ENCODE results near the gene NOL4L. TPM values are rescaled to one million over a fixed set of nuclear protein-coding genes. Genes with fewer than 3 reads are reported as not detected.

Gene NOL4L
- polyA plus RNA-seq, 2 of the 4 experiments (the other 2 are of a cell fraction): 9.5 to 11.8 TPM

- TF ChIP-seq PBX3 (IDR thresholded peaks at IDR 0.05) (no peak), FOSB (CRISPR knock-in tag; IDR thresholded peaks at IDR 0.05) (no peak)
These were observed 24.9 kb upstream of the NOL4L start (continued) for GRCh38 chr20:32609993-32610392.

GRCh38 chr20:32609111-32609773 lies 24.1 kb upstream of the NOL4L start:
- H3K4me1 ChIP-seq: no peaks in the 10 kb centered on the region
- no peak overlapping the region for H3K27ac ChIP-seq
- CTCF ChIA-PET: interaction anchor here (0.8 to 1.2 kb wide), 4 partner anchors 32 to 87 kb away, joined by 3 to 4 read pairs (median 3); no protein-coding TSS in a partner anchor
- H3K9me3 ChIP-seq: no peaks in the 10 kb centered on the region
- no peak overlapping the region for H3K4me2 ChIP-seq
- no peak for DNase-seq (ENCODE audit: low read depth in 1 of 2, low spot score in 1 of 2)
- H3K4me3 ChIP-seq: no peak overlapping the region
- POLR2A ChIA-PET: no interaction called here
- WGBS (ENCODE audit: missing lambda C conversion rate): 71% methylated on average over 14 of the region's 14 CpGs
- FAIRE-seq: no peak
- no peak for TF ChIP-seq POLR2A (IDR thresholded peaks at IDR 0.05; ENCODE audit: low read length)
- no peak for TF ChIP-seq MAZ (IDR thresholded peaks at IDR 0.05; ENCODE audit: borderline replicate concordance, low read depth, low read length)
- TF ChIP-seq, protein P1, sequence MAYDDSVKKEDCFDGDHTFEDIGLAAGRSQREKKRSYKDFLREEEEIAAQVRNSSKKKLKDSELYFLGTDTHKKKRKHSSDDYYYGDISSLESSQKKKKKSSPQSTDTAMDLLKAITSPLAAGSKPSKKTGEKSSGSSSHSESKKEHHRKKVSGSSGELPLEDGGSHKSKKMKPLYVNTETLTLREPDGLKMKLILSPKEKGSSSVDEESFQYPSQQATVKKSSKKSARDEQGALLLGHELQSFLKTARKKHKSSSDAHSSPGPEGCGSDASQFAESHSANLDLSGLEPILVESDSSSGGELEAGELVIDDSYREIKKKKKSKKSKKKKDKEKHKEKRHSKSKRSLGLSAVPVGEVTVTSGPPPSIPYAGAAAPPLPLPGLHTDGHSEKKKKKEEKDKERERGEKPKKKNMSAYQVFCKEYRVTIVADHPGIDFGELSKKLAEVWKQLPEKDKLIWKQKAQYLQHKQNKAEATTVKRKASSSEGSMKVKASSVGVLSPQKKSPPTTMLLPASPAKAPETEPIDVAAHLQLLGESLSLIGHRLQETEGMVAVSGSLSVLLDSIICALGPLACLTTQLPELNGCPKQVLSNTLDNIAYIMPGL (CRISPR knock-in tag; IDR thresholded peaks at IDR 0.05; ENCODE audit: borderline replicate concordance): no peak
- no peak for ATAC-seq

GRCh38 chr20:32608664-32609015 lies 23.5 kb upstream of the NOL4L start:
- Histone ChIP-seq H3K9me3 (no peaks in the 10 kb centered on the region), H3K4me2 (no peak overlapping the region), H3K4me1 (no peaks in the 10 kb centered on the region), H3K27ac (no peak overlapping the region), H3K4me3 (no peak overlapping the region)
- WGBS (ENCODE audit: missing lambda C conversion rate): 48% methylated on average over 5 of the region's 5 CpGs
- FAIRE-seq: no peak
- TF ChIP-seq MYC (IDR thresholded peaks at IDR 0.05; ENCODE audit: borderline replicate concordance, low read length): no peak
- TF ChIP-seq CTCF (IDR thresholded peaks at IDR 0.05): no peak
- TF ChIP-seq TFCP2L1 (CRISPR knock-in tag; IDR thresholded peaks at IDR 0.05): no peak
- no peak for TF ChIP-seq POLR2AphosphoS2 (conservative IDR thresholded peaks at IDR 0.05; ENCODE audit: low read length)
- no peak for TF ChIP-seq USF2 (IDR thresholded peaks at IDR 0.05)
- no peak for TF ChIP-seq MAFK (IDR thresholded peaks at IDR 0.05; ENCODE audit: partially characterized antibody)
- no peak for TF ChIP-seq HOXB5 (CRISPR knock-in tag; IDR thresholded peaks at IDR 0.05)
- no peak for TF ChIP-seq ZNF302 (CRISPR knock-in tag; IDR thresholded peaks at IDR 0.05)
- no peak for TF ChIP-seq HEYL (CRISPR knock-in tag; IDR thresholded peaks at IDR 0.05)
- TF ChIP-seq, protein P1 (CRISPR knock-in tag; IDR thresholded peaks at IDR 0.05; ENCODE audit: borderline replicate concordance): no peak
- no peak for TF ChIP-seq RCOR1 (IDR thresholded peaks at IDR 0.05; ENCODE audit: low read depth, low read length)
- no peak for TF ChIP-seq RAD21 (conservative IDR thresholded peaks at IDR 0.05 in 1 of 2, IDR thresholded peaks at IDR 0.05 in 1 of 2)
- no peak for TF ChIP-seq CBX8 (IDR thresholded peaks at IDR 0.05)
- no peak for TF ChIP-seq PHF8 (IDR thresholded peaks at IDR 0.05; ENCODE audit: borderline replicate concordance, low read depth)
- TF ChIP-seq CHD2 (IDR thresholded peaks at IDR 0.05; ENCODE audit: low read length, partially characterized antibody): no peak
- no peak for TF ChIP-seq EHMT2 (IDR thresholded peaks at IDR 0.05; ENCODE audit: low read depth)
- TF ChIP-seq FOXS1 (CRISPR knock-in tag; IDR thresholded peaks at IDR 0.05): no peak
- TF ChIP-seq EP300 (IDR thresholded peaks at IDR 0.05): no peak
- no peak for TF ChIP-seq KDM1A (IDR thresholded peaks at IDR 0.05; ENCODE audit: low read depth)
- ChIA-PET POLR2A (no interaction called here), CTCF (interaction anchor here (0.8 to 1.2 kb wide), 4 partner anchors 31 to 87 kb away, joined by 3 to 4 read pairs (median 3); no protein-coding TSS in a partner anchor)
- DNase-seq (ENCODE audit: low read depth in 1 of 2, low spot score in 1 of 2): no peak
- no peak for ATAC-seq
